GM23338 (cell line): Measurements from ENCODE around the gene TTLL8. TPM values are rescaled to one million over a fixed set of nuclear protein-coding genes. Genes with fewer than 3 reads are reported as not detected.

Source experiments
- ATAC-seq: fragments of 200-7000 bp; cut with Tn5 transposase; 3 replicates; pipeline ENCODE4 v1.9.1; 2020
- DNase-seq: peaks from one replicate; pipeline ENCODE4 v3.0.0-alpha.2; 2015; ENCODE audit warnings: low spot score
- H2AFZ ChIP-seq: fragments of 200-600 bp; sonication (generic); 2 replicates; pipeline ENCODE4 v1.8.0; 2016; ENCODE audit warnings: antibody characterized with exemption, mild to moderate bottlenecking, moderate library complexity
- H3F3A ChIP-seq: fragments of 200-600 bp; sonication (generic); replicated peaks from 2 replicates; pipeline ENCODE4 v1.8.0; 2017; ENCODE audit warnings: antibody characterized with exemption, mixed run types, low read depth
- H3K27ac ChIP-seq: fragments of 200-600 bp; sonication (generic); 2 replicates; pipeline ENCODE4 v1.6.1; 2016; ENCODE audit warnings: low read depth
- H3K27me3 ChIP-seq: fragments of 200-600 bp; sonication (generic); 2 replicates; pipeline ENCODE4 v1.8.0; 2016; ENCODE audit warnings: mild to moderate bottlenecking, mixed run types, moderate library complexity; ENCODE audit not compliant: insufficient read depth
- H3K36me3 ChIP-seq: fragments of 200-600 bp; sonication (generic); 2 replicates; pipeline ENCODE4 v1.8.0; 2016; ENCODE audit warnings: mild to moderate bottlenecking; ENCODE audit not compliant: insufficient read depth
- H3K4me1 ChIP-seq: fragments of 200-600 bp; sonication (generic); 2 replicates; pipeline ENCODE4 v1.8.0; 2016; ENCODE audit warnings: mild to moderate bottlenecking, moderate library complexity; ENCODE audit not compliant: insufficient read depth
- H3K4me2 ChIP-seq: fragments of 200-600 bp; sonication (generic); 2 replicates; pipeline ENCODE4 v1.7.1; 2017; ENCODE audit warnings: mixed run types
- H3K4me3 ChIP-seq: fragments of 200-600 bp; sonication (generic); 2 replicates; pipeline ENCODE4 v1.6.1; 2016; ENCODE audit warnings: mixed run types
- H3K79me2 ChIP-seq: fragments of 200-600 bp; sonication (generic); replicated peaks from 2 replicates; pipeline ENCODE4 v1.8.0; 2017; ENCODE audit warnings: mild to moderate bottlenecking; ENCODE audit not compliant: insufficient read depth
- H3K9me2 ChIP-seq: fragments of 200-600 bp; sonication (generic); 2 replicates; pipeline ENCODE4 v1.8.0; 2017; ENCODE audit not compliant: insufficient read depth
- H4K20me1 ChIP-seq: fragments of 200-600 bp; sonication (generic); replicated peaks from 2 replicates; pipeline ENCODE4 v1.8.0; 2017; ENCODE audit warnings: mild to moderate bottlenecking; ENCODE audit not compliant: insufficient read depth
- H3K27ac Mint-ChIP-seq: 2 replicates; pipeline ENCODE4 v1.8.0; 2020; ENCODE audit warnings: inconsistent platforms, mild to moderate bottlenecking, moderate library complexity, mixed read lengths
- H3K27me3 Mint-ChIP-seq: 3 replicates; pipeline ENCODE4 v1.8.0; 2022; ENCODE audit warnings: low read depth, mild to moderate bottlenecking, moderate library complexity, mixed read lengths, inconsistent platforms; ENCODE audit not compliant: insufficient read depth, poor library complexity
- H3K36me3 Mint-ChIP-seq: 3 replicates; pipeline ENCODE4 v1.8.0; 2021; ENCODE audit warnings: low read depth, mild to moderate bottlenecking, inconsistent platforms, moderate library complexity, mixed read lengths
- H3K4me1 Mint-ChIP-seq: 3 replicates; pipeline ENCODE4 v1.8.0; 2020; ENCODE audit warnings: mild to moderate bottlenecking, inconsistent platforms, mixed read lengths
- H3K4me3 Mint-ChIP-seq: 3 replicates; pipeline ENCODE4 v1.8.0; 2021; ENCODE audit warnings: moderate library complexity, mild to moderate bottlenecking, inconsistent platforms, mixed read lengths
- H3K9me3 Mint-ChIP-seq: 3 replicates; pipeline ENCODE4 v1.8.0; 2020; ENCODE audit warnings: moderate library complexity, mild to moderate bottlenecking, inconsistent platforms, mixed read lengths
- CREB1 ChIP-seq: fragments of 250-450 bp; sonication (Bioruptor Pico); IDR thresholded peaks from 2 replicates; pipeline ENCODE4 v1.5.0; 2020; ENCODE audit warnings: low read depth, mild to moderate bottlenecking, moderate library complexity
- ETS1 ChIP-seq: IDR thresholded peaks from 2 replicates; pipeline ENCODE4 v1.6.1; 2016; ENCODE audit warnings: antibody characterized with exemption
- EZH2 ChIP-seq: fragments of 200-600 bp; sonication (generic); IDR thresholded peaks from one replicate; pipeline ENCODE4 v1.8.0; 2017; ENCODE audit warnings: antibody characterized with exemption, mild to moderate bottlenecking, low read depth; ENCODE audit not compliant: unreplicated experiment
- EZH2phosphoT487 ChIP-seq: fragments of 200-600 bp; sonication (generic); IDR thresholded peaks from one replicate; pipeline ENCODE4 v1.8.1; 2018; ENCODE audit warnings: antibody characterized with exemption; ENCODE audit not compliant: unreplicated experiment
- JUNB ChIP-seq: IDR thresholded peaks from one replicate; pipeline ENCODE4 v1.6.1; 2016; ENCODE audit warnings: antibody characterized with exemption; ENCODE audit not compliant: unreplicated experiment
- POLR2AphosphoS5 ChIP-seq: IDR thresholded peaks from 2 replicates; pipeline ENCODE4 v1.6.1; 2016; ENCODE audit warnings: antibody characterized with exemption, low read depth
- STAT1 ChIP-seq: IDR thresholded peaks from one replicate; pipeline ENCODE4 v1.6.1; 2016; ENCODE audit warnings: antibody characterized with exemption; ENCODE audit not compliant: unreplicated experiment
- ZNF114 ChIP-seq: fragments of 250-450 bp; sonication (Bioruptor Pico); IDR thresholded peaks from 2 replicates; pipeline ENCODE4 v1.5.0; 2020; ENCODE audit warnings: mild to moderate bottlenecking, moderate library complexity
- ZNF331 ChIP-seq: fragments of 250-450 bp; sonication (Bioruptor Pico); IDR thresholded peaks from 2 replicates; pipeline ENCODE4 v1.5.0; 2020; ENCODE audit warnings: low read depth, mild to moderate bottlenecking, moderate library complexity
- ZNF462 ChIP-seq: fragments of 250-450 bp; sonication (Bioruptor Pico); IDR thresholded peaks from 2 replicates; pipeline ENCODE4 v1.5.0; 2020; ENCODE audit warnings: mild to moderate bottlenecking, moderate library complexity
- polyA plus RNA-seq: library from polyadenylated mRNA; unstranded; fragments of >200 nt; fragmentation: Nextera tagmentation; extraction: Ambion mirVana; gene quantifications from 2 replicates; pipeline ENCODE4 v1.2.1, GENCODE V29; 2016
- total RNA-seq: library from RNA; depleted of rRNA; stranded (reverse); fragments of >200 nt; shearing (Covaris generic); gene quantifications from 2 replicates; pipeline ENCODE4 v1.2.3, GENCODE V29; 2014
- TF ChIP-seq, protein P1 (sequence below), 2 experiments: fragments of 200-600 bp in 1 of 2; sonication (generic) in 1 of 2; conservative IDR thresholded peaks; 2 replicates each; pipeline versions ENCODE4 v1.5.1 to v1.6.1; 2016 to 2017; ENCODE audit warnings: antibody characterized with exemption in 2 of 2, low read depth in 2 of 2, mild to moderate bottlenecking in 2 of 2, moderate library complexity in 1 of 2

TTLL8 gene
- total and polyA plus RNA-seq, 2 experiments from 2014 or later: not detected

DNA sequence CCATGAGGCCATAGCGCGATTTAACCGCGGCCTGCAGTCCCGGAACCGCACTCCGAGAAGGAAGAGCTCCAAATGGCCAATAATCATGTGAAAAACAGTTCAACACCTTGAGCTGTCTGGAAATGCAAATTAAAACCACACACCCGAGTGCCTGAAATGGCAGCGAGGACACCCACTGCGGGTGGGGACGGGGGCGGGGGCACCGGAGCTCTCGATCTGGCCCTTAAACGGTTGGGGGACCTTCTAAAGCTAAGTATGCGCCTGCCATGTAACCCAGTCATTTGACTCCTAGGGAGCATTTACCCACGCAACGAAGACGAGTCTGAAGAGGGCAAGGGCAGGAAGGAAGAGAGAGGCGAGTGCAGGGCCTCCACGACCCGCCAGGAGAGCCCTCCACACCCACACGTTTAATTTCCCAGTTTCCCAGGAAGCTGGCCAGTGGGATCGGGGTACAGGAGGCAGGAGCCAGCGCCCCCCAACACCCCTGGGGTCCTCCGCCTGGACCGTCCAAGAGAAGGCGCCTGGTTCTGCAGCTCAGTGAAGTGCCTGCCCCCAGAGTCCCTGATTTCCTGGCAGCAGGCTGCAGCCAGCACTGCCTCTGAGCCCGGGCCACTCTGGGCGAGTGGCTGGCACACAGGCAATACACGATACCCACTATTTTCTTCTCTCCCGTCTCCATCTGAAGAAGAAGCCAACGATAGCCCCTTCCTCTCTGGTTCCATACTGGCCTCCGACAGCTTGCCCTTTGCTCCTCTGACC is 1.7 kb downstream of the TTLL8 start:
- Mint-ChIP-seq H3K4me3 (no peak overlapping the region; the same call in 2 of the 3 replicates), H3K36me3 (no peaks in the 10 kb centered on the region), H3K27ac (no peak overlapping the region), H3K4me1 (peaks cover 11% of the 10 kb centered on the region), H3K9me3 (no peaks in the 10 kb centered on the region; the same call in 2 of the 3 replicates), H3K27me3 (peaks cover 20% of the 10 kb centered on the region)
- H3K4me2 ChIP-seq: no peak overlapping the region
- no peaks in the 10 kb centered on the region for H3K79me2 ChIP-seq
- H3K9me2 ChIP-seq: no peaks in the 10 kb centered on the region
- TF ChIP-seq ZNF331 (CRISPR knock-in tag) (no peak), STAT1 (no peak), EZH2phosphoT487 (no peak), EZH2 (no peak), ZNF114 (no peak)
- H3K27me3 ChIP-seq: peaks cover 17% of the 10 kb centered on the region
- no peaks in the 10 kb centered on the region for H4K20me1 ChIP-seq
- H2AFZ ChIP-seq: no peak overlapping the region
- H3K36me3 ChIP-seq: no peaks in the 10 kb centered on the region
- no peak overlapping the region for H3K4me3 ChIP-seq
- 0 out of 2 replicates have a peak, but pooled peaks cover 3% of the 10 kb centered on the region for H3F3A ChIP-seq
- ATAC-seq (no peak), DNase-seq (peak; percentile 20)
- peaks cover 5% of the 10 kb centered on the region for H3K4me1 ChIP-seq
- no peak overlapping the region for H3K27ac ChIP-seq

GRCh38 chr22:50053861-50054260 is 4.2 kb downstream of the TTLL8 start:
- Mint-ChIP-seq H3K4me3 (no peak overlapping the region), H3K27me3 (peaks cover 18% of the 10 kb centered on the region), H3K36me3 (no peaks in the 10 kb centered on the region), H3K9me3 (no peaks in the 10 kb centered on the region; the same call in 2 of the 3 replicates), H3K4me1 (no peaks in the 10 kb centered on the region), H3K27ac (no peak overlapping the region)
- H3K9me2 ChIP-seq: no peaks in the 10 kb centered on the region
- no peaks in the 10 kb centered on the region for H3K4me1 ChIP-seq
- DNase-seq (no peak), ATAC-seq (no peak)
- no peaks in the 10 kb centered on the region for H3K79me2 ChIP-seq
- no peaks in the 10 kb centered on the region for H4K20me1 ChIP-seq
- no peaks in the 10 kb centered on the region for H3F3A ChIP-seq
- no peak overlapping the region for H2AFZ ChIP-seq
- no peak overlapping the region for H3K4me3 ChIP-seq
- no peaks in the 10 kb centered on the region for H3K36me3 ChIP-seq
- H3K4me2 ChIP-seq: no peak overlapping the region
- no peak overlapping the region for H3K27ac ChIP-seq
- peaks cover 12% of the 10 kb centered on the region for H3K27me3 ChIP-seq
- TF ChIP-seq STAT1 (no peak), EZH2phosphoT487 (no peak), EZH2 (no peak), CREB1 (no peak), JUNB (no peak), ZNF114 (no peak), POLR2AphosphoS5 (no peak), ZNF462 (no peak), ZNF331 (CRISPR knock-in tag) (no peak), ETS1 (no peak)
- TF ChIP-seq, protein P1, sequence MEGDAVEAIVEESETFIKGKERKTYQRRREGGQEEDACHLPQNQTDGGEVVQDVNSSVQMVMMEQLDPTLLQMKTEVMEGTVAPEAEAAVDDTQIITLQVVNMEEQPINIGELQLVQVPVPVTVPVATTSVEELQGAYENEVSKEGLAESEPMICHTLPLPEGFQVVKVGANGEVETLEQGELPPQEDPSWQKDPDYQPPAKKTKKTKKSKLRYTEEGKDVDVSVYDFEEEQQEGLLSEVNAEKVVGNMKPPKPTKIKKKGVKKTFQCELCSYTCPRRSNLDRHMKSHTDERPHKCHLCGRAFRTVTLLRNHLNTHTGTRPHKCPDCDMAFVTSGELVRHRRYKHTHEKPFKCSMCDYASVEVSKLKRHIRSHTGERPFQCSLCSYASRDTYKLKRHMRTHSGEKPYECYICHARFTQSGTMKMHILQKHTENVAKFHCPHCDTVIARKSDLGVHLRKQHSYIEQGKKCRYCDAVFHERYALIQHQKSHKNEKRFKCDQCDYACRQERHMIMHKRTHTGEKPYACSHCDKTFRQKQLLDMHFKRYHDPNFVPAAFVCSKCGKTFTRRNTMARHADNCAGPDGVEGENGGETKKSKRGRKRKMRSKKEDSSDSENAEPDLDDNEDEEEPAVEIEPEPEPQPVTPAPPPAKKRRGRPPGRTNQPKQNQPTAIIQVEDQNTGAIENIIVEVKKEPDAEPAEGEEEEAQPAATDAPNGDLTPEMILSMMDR (conservative IDR thresholded peaks at IDR 0.05; ENCODE audit: low read depth in 2 of 2): no peak
